ENCODE results near the gene SHB.
A peak's percentile ranks its signal among the peaks of the same experiment; 100 is the strongest.

Gene SHB

DNA sequence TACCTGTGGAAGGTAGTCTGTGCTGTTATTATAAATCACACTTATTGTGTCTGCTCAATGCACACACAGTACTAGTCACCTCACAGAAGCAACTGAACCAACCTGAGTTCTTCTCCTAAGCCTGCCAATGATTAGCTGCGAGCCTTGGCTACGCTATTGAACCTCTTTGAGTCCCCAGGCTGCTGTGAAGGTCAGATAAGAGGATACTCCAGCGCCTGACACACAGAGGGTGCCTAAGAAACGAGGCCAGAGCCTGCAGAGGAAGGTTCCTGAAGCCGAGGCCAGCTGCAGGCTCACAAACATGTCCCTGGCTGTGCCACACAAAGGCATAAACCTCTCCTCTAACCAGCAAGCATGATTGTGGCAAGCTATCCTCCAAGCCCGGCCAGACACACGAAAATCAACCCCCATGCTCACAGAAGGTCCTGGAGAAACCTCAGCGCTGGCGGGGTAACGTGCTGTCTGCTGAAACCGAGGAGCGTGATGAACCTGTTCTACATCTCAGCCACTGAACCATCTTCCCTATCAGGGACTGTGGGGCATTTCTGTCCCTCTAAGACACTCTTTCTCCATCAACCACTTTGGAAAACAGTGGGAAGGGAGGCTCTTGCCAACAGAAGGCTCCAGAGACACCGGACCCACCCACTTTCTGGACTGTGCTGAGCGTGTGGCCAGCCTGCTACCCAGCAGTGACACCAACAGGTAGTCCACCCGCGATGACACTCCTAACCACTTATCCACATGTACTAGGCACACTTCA lies 111.9 kb downstream of the SHB start:
- Histone ChIP-seq H2BK5ac (ENCODE audit: low read length) (no peak overlapping the region), H3K4me2 (ENCODE audit: insufficient read depth, low read length, poor library complexity, severe bottlenecking) (no peak overlapping the region), H2BK15ac (ENCODE audit: low read length) (no peak overlapping the region), H3K27ac (replicated peaks; ENCODE audit: low read length) (no peak overlapping the region), H4K91ac (ENCODE audit: low read depth, low read length, poor library complexity) (no peak overlapping the region), H3K4me1 (ENCODE audit: control insufficient read depth in 2 of 2, insufficient read depth in 1 of 2, low read depth in 1 of 2, low read length in 2 of 2) (peaks cover 0 to 2% of the 10 kb centered on the region in 2 donors), H2AK5ac (ENCODE audit: low read depth, low read length) (no peak overlapping the region), H2BK120ac (ENCODE audit: low read depth, low read length) (peak overlapping the region; percentile 14), H3K14ac (ENCODE audit: low read length) (peak overlapping the region; percentile 5), H3K36me3 (replicated peaks in 1 of 2; ENCODE audit: control insufficient read depth in 2 of 2, insufficient read depth in 2 of 2, low read length in 2 of 2) (no peaks in the 10 kb centered on the region), H4K8ac (ENCODE audit: low read depth, low read length) (no peak overlapping the region), H3K9ac (ENCODE audit: low read depth, low read length, poor library complexity) (no peak overlapping the region), H3K27me3 (ENCODE audit: control insufficient read depth in 3 of 3, insufficient read depth in 3 of 3, low read depth in 1 of 3, low read length in 3 of 3) (no peaks in the 10 kb centered on the region), H3K9me3 (replicated peaks in 1 of 2; ENCODE audit: control insufficient read depth in 2 of 2, insufficient read depth in 1 of 2, low read depth in 1 of 2, low read length in 2 of 2) (no peaks in the 10 kb centered on the region), H3K4me3 (ENCODE audit: low read length in 2 of 2) (no peak overlapping the region), H3K18ac (ENCODE audit: low read length) (peak overlapping the region; percentile 7), H3K23ac (ENCODE audit: low read depth, low read length, poor library complexity) (no peak overlapping the region), H3K79me1 (ENCODE audit: low read depth, low read length) (no peaks in the 10 kb centered on the region), H3K4ac (ENCODE audit: low read length) (no peak overlapping the region), H2AFZ (ENCODE audit: low read length) (no peak overlapping the region), H2BK12ac (ENCODE audit: low read length) (no peak overlapping the region)
- no peak for DNase-seq (ENCODE audit: low spot score)
- WGBS, 2 donors (ENCODE audit: extremely low coverage in 2 of 2, insufficient read length in 2 of 2, insufficient replicate concordance in 1 of 2), result no CpG with 5 or more reads among the region's 16 CpGs

DNA sequence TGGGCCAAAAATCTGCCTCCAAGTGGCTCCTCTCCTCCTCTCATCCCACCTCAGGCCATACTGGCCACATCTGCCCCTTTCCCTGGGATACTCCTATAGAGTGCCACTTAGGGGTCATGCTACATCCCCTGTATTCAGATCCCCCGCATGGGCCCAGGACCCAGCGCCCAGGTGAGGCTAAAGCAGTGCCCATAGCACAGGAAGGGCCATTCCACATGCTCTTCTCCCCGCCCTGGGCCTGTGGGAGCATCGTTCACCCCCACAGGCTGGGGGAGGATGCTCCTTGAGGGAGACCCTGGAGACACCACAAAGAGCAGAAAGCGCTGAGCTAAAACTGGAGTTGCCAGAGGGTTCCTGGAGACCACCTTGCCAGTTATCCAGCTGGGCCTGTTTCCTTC lies 112.6 kb downstream of the SHB start:
- Histone ChIP-seq H2BK5ac (ENCODE audit: low read length) (no peak overlapping the region), H3K27ac (replicated peaks; ENCODE audit: low read length) (no peak overlapping the region), H2BK15ac (ENCODE audit: low read length) (no peak overlapping the region), H2AK5ac (ENCODE audit: low read depth, low read length) (no peak overlapping the region), H3K79me1 (ENCODE audit: low read depth, low read length) (no peaks in the 10 kb centered on the region), H3K4me2 (ENCODE audit: insufficient read depth, low read length, poor library complexity, severe bottlenecking) (no peak overlapping the region), H2BK12ac (ENCODE audit: low read length) (peak overlapping the region; percentile 64), H3K27me3 (ENCODE audit: control insufficient read depth in 3 of 3, insufficient read depth in 3 of 3, low read depth in 1 of 3, low read length in 3 of 3) (no peaks in the 10 kb centered on the region), H3K4ac (ENCODE audit: low read length) (no peak overlapping the region), H3K18ac (ENCODE audit: low read length) (no peak overlapping the region), H2BK120ac (ENCODE audit: low read depth, low read length) (no peak overlapping the region), H3K9me3 (replicated peaks in 1 of 2; ENCODE audit: control insufficient read depth in 2 of 2, insufficient read depth in 1 of 2, low read depth in 1 of 2, low read length in 2 of 2) (no peaks in the 10 kb centered on the region), H3K4me3 (ENCODE audit: low read length in 2 of 2) (no peak overlapping the region), H2AFZ (ENCODE audit: low read length) (no peak overlapping the region), H3K14ac (ENCODE audit: low read length) (no peak overlapping the region), H3K23ac (ENCODE audit: low read depth, low read length, poor library complexity) (no peak overlapping the region), H4K8ac (ENCODE audit: low read depth, low read length) (no peak overlapping the region), H3K9ac (ENCODE audit: low read depth, low read length, poor library complexity) (no peak overlapping the region), H3K36me3 (replicated peaks in 1 of 2; ENCODE audit: control insufficient read depth in 2 of 2, insufficient read depth in 2 of 2, low read length in 2 of 2) (no peaks in the 10 kb centered on the region), H3K4me1 (ENCODE audit: control insufficient read depth in 2 of 2, insufficient read depth in 1 of 2, low read depth in 1 of 2, low read length in 2 of 2) (peaks cover 0 to 2% of the 10 kb centered on the region in 2 donors), H4K91ac (ENCODE audit: low read depth, low read length, poor library complexity) (no peak overlapping the region)
- WGBS, 2 donors (ENCODE audit: extremely low coverage in 2 of 2, insufficient read length in 2 of 2, insufficient replicate concordance in 1 of 2), result no CpG with 5 or more reads among the region's 5 CpGs
- no peak for DNase-seq (ENCODE audit: low spot score)

DNA sequence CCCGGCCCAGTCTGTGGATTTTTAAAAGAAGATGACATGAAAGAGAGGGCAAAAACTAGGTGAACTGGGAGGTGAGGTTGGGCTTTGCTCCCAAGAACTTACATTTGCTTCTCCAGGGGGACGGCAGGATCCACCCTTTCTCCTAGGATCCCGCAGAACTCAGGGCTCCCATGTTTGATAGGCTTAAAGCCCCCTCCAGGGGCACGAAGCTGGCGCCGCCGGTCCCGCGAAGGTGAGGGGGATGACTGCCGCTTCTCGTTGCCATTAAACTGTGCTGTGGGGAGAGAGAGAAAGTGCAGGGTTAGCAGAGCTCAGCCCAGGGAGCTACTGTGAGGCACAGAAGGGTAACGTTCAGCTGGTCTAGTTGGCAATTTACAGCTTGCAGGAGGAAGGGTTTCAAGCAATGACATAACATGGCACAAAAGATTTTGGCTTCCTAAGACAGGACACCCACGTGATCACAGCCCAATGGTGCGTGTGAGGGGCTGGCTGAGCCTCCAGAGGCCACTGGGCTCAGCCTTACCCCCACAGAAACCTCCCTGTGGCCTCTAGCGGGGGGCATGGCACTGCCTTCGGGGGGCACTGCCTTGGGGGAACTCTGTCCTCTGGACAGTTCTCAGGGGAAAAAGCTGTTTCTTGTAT lies 113.1 kb downstream of the SHB start:
- Histone ChIP-seq H2BK15ac (ENCODE audit: low read length) (no peak overlapping the region), H3K14ac (ENCODE audit: low read length) (no peak overlapping the region), H3K79me1 (ENCODE audit: low read depth, low read length) (no peaks in the 10 kb centered on the region), H3K4me2 (ENCODE audit: insufficient read depth, low read length, poor library complexity, severe bottlenecking) (no peak overlapping the region), H3K4me3 (ENCODE audit: low read length in 2 of 2) (no peak overlapping the region), H2BK5ac (ENCODE audit: low read length) (no peak overlapping the region), H3K23ac (ENCODE audit: low read depth, low read length, poor library complexity) (peak overlapping the region; percentile 46), H2AFZ (ENCODE audit: low read length) (no peak overlapping the region), H3K4me1 (ENCODE audit: control insufficient read depth in 2 of 2, insufficient read depth in 1 of 2, low read depth in 1 of 2, low read length in 2 of 2) (peaks cover 0 to 2% of the 10 kb centered on the region in 2 donors), H3K9me3 (replicated peaks in 1 of 2; ENCODE audit: control insufficient read depth in 2 of 2, insufficient read depth in 1 of 2, low read depth in 1 of 2, low read length in 2 of 2) (no peaks in the 10 kb centered on the region), H4K91ac (ENCODE audit: low read depth, low read length, poor library complexity) (no peak overlapping the region), H2AK5ac (ENCODE audit: low read depth, low read length) (no peak overlapping the region), H4K8ac (ENCODE audit: low read depth, low read length) (no peak overlapping the region), H2BK120ac (ENCODE audit: low read depth, low read length) (no peak overlapping the region), H2BK12ac (ENCODE audit: low read length) (peak overlapping the region; percentile 86), H3K27ac (replicated peaks; ENCODE audit: low read length) (no peak overlapping the region), H3K18ac (ENCODE audit: low read length) (no peak overlapping the region), H3K27me3 (ENCODE audit: control insufficient read depth in 3 of 3, insufficient read depth in 3 of 3, low read depth in 1 of 3, low read length in 3 of 3) (no peaks in the 10 kb centered on the region), H3K4ac (ENCODE audit: low read length) (no peak overlapping the region), H3K9ac (ENCODE audit: low read depth, low read length, poor library complexity) (no peak overlapping the region), H3K36me3 (replicated peaks in 1 of 2; ENCODE audit: control insufficient read depth in 2 of 2, insufficient read depth in 2 of 2, low read length in 2 of 2) (no peaks in the 10 kb centered on the region)
- WGBS, 2 donors (ENCODE audit: extremely low coverage in 2 of 2, insufficient read length in 2 of 2, insufficient replicate concordance in 1 of 2), result no CpG with 5 or more reads among the region's 16 CpGs
- DNase-seq (ENCODE audit: low spot score), result no peak

DNA sequence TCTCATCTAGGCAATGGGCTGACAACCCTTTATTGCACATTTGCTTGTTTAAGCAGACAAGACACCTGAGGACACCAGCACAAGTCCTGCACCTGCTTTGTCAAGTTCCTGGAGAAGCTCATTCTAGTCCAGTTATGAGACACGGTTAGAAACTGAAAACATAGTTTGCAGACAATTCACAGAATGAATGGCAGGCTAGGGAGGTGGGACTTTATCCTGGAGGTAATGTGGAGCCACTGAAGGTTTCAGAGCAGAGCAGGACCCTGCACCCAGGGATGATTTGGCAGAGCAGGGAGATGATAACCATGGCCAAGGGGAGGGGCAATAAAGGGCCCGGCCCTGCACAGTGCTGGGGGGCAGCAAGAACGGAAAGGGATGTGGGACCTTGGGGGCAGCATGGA lies 114.4 kb downstream of the SHB start:
- Histone ChIP-seq H3K79me1 (ENCODE audit: low read depth, low read length) (no peaks in the 10 kb centered on the region), H2AK5ac (ENCODE audit: low read depth, low read length) (no peak overlapping the region), H2BK120ac (ENCODE audit: low read depth, low read length) (no peak overlapping the region), H3K36me3 (replicated peaks in 1 of 2; ENCODE audit: control insufficient read depth in 2 of 2, insufficient read depth in 2 of 2, low read length in 2 of 2) (no peaks in the 10 kb centered on the region), H3K14ac (ENCODE audit: low read length) (no peak overlapping the region), H2AFZ (ENCODE audit: low read length) (no peak overlapping the region), H3K9ac (ENCODE audit: low read depth, low read length, poor library complexity) (no peak overlapping the region), H3K27ac (replicated peaks; ENCODE audit: low read length) (no peak overlapping the region), H3K4ac (ENCODE audit: low read length) (no peak overlapping the region), H2BK5ac (ENCODE audit: low read length) (no peak overlapping the region), H3K27me3 (ENCODE audit: control insufficient read depth in 3 of 3, insufficient read depth in 3 of 3, low read depth in 1 of 3, low read length in 3 of 3) (no peaks in the 10 kb centered on the region), H4K8ac (ENCODE audit: low read depth, low read length) (no peak overlapping the region), H3K18ac (ENCODE audit: low read length) (peak overlapping the region; percentile 23), H2BK15ac (ENCODE audit: low read length) (no peak overlapping the region), H3K9me3 (replicated peaks in 1 of 2; ENCODE audit: control insufficient read depth in 2 of 2, insufficient read depth in 1 of 2, low read depth in 1 of 2, low read length in 2 of 2) (no peaks in the 10 kb centered on the region), H3K4me2 (ENCODE audit: insufficient read depth, low read length, poor library complexity, severe bottlenecking) (no peak overlapping the region), H3K23ac (ENCODE audit: low read depth, low read length, poor library complexity) (no peak overlapping the region), H3K4me3 (ENCODE audit: low read length in 2 of 2) (no peak overlapping the region), H3K4me1 (ENCODE audit: control insufficient read depth in 2 of 2, insufficient read depth in 1 of 2, low read depth in 1 of 2, low read length in 2 of 2) (peaks cover 0 to 2% of the 10 kb centered on the region in 2 donors), H4K91ac (ENCODE audit: low read depth, low read length, poor library complexity) (no peak overlapping the region), H2BK12ac (ENCODE audit: low read length) (no peak overlapping the region)
- no peak for DNase-seq (ENCODE audit: low spot score)
- no CpG with 5 or more reads among the region's 3 CpGs for WGBS, 2 donors (ENCODE audit: extremely low coverage in 2 of 2, insufficient read length in 2 of 2, insufficient replicate concordance in 1 of 2)
